ENCODE data around the gene JUP.
"Not testable (repeated sequence)": the region's sequence is repeated elsewhere in the genome, so short reads cannot be mapped to it uniquely, and the experiment has no call there.

Gene JUP

GRCh38 chr17:41777574-41778188 is 8.8 kb downstream of the JUP start:
- DNase-seq, result no peak

DNA sequence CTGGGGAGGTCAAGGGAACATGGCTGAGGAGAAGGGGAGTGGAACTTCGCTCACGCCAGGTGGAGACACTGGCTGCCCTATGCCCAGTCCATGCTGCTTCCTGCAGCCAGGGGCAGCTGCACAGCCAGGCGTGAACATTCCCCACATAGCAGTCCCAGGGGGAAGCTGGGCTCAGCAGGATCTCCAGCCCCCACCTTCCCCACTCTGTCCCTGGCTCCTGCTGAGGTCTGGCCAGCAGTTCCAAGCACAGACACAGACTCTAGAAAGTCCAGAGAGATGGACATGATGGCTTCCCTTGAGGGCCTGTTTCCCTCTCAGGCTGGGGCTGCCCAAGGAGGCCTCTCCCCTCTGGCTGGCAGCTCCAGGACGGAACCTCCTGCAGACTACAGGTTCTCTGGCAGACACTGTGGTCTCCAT is 9.3 kb downstream of the JUP start:
- DNase-seq, result no peak

DNA sequence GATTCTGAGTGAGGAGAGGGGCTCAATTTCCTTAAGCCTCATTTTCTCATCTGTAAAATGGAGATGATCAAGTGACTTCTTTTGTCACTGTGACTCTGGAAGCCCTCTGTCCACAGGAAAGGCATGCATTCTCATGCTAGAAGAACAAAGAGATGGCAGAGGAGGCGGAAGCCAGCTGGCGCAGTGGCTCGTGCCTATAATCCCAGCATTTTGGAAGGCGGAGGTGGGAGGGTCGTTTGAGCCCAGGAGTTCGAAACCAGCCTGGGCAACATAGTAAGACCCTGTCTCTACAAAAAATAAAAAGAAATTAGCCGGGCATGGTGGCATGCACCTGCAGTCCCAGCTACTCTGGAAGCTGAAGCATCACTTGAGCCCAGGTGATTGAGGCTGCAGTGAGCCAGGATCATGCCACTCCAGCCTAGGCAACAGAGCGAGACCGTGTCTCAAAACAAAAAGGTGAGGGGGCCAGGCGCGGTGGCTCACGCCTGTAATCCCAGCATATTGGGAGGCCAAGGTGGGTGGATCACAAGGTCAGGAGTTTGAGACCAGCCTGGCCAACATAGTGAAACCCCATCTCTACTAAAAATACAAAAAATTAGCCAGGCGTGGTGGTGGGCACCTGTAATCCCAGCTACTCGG is 10.1 kb downstream of the JUP start:
- not testable (repeated sequence) for DNase-seq

DNA sequence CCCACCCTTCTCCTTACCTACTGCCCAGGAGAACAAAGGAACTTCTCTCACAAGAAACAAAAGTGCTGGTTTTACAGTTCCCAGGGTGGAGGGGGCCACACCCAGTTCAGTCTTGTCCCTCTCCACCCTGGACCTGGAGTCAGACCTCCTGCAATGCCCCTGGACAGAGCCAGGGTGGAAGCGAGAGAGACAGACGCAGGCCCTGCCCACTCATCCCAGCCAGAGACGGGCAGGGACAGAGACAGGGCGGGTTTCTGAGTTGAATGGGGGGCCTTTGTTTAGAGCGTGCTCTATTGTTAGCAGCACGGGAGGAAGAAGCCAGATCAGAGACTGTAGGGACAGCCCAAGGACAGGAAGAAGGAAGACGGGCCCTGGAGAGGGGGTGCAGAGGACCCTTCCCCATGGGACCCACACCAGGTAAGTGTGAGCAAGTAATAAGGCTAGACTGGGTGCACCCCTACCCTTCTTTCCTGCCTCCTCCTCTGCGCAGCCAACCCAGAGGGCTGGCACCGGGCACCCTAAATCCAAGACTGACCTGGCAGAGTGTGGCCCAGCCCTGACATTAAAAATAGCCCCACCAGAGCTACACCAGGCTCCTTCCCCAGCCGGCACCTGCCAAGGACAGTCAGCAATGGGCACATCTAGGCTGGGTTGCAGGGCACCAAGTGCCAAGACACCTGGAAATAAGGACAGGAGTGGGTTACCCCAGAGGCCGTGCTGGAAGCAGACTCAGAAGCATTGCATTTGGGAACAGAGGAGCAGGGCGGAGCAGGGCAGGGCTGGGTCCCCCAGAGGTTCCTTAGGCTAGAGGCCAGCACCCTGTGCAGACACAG is 10.9 kb downstream of the JUP start:
- DNase-seq, result no peak

DNA sequence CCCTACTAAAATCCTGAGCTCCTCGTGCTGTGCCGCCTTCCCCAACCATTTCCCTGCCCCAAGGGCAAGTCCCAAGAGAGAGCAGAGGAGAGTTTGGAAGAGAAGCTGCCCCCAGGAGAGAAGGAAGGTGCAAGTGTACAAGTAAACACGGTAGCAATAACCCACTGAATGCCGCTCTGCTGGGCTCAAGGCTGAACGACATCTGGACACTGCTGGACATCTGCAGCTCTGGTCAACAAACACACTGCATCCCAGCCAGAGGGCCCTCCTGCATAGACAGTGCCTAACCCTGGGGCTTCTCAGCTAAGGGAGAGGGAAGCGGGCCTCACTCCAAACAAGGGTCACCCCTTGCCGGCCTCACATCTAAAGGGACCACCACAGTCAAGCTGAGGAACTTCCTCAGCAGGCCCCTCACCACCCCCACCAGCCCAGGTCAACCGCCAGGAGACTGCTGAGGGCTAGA is 12.7 kb downstream of the JUP start:
- DNase-seq, result no peak

DNA sequence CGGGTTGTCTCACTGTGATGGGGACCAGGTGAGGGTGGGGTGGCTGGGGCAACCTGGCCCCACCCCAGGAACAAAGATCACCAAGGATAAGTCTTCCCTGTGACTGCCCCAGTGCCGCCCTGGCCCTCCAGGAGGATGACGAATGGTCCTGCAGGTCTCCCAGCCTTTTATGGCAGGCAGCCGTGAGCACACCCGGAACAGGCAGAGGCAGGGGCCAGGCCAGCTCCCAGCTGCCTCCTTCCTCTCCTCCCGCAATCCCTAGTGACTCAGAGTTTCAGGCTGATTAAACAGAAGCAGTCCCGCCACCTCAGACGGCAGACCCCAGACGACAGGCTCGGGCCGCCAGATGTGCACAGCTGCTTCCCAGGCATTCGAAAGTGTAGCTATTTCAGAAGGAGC is 13.3 kb downstream of the JUP start:
- no peak for DNase-seq

GRCh38 chr17:41772586-41773189 is 13.8 kb downstream of the JUP start:
- DNase-seq, result no peak

DNA sequence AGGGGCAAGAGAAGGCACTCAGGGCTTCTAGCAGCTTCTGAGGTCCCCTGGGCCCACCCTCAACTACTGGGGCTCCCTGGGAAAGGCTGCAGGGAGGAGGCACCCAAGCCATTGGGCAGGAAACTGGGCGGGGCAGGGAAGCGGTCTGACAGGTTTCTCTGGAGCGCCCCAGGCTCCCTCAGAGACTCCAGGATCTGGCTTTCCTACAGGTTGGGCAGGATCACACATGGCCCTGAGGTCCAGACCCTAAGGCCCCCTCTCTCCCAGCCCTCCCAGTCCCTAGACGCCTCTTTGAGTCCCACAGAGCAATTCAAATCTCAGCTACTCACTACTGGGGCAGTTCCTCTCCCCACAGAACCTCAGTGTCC is 14.3 kb downstream of the JUP start:
- DNase-seq, result no peak

GRCh38 chr17:41771389-41772206 is 14.9 kb downstream of the JUP start:
- no peak for DNase-seq

DNA sequence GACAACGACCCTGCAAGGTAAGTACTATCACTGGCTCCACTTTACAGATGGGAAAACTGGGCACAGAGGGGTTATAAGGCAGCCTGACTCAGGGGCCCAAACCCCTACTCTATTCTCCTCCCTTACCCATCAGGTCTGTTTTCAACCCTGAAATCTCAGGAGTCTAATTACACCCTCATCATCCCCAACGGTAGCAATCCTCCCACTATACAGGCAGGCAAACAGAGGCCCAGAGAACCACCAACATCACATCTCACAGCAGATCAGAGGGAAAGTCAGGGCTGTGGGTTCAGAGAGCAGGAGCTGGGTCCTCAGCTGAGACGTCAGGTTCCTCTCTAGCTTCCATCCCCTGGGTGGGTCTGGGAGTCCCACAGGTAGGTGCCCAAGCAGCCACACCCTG is 16.5 kb downstream of the JUP start:
- DNase-seq, result no peak

GRCh38 chr17:41769346-41769862 is 17.1 kb downstream of the JUP start:
- DNase-seq, result no peak

DNA sequence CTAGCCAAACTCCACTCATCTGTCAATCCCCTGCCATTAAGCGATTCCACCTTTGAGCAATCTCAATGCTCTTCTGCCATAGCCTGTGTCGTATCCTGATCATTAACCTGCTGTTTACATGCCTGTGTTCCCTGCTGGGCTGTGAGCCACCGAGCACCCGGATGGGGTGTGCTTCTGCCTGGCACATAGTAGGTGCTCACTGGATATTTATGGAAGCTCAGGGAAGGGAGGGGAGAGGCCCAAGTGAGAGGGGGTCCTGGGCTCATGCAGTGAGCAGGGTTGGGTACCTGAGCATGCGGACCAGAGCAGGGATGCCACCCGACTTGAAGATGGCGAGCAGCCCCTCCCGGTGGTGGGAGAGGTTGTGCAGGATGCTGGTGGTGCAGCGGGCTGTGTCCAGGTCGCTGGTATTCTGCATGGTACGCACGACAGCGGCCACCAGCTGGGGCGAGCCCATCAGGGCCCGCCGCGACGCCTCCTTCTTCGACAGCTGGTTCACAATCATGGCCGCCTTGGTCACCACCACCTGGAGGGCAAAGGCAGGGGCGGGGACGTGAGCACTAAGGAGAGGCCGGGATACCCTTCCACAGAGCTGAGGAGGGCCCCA is 17.7 kb downstream of the JUP start:
- no peak for DNase-seq

GRCh38 chr17:41767324-41768042 is 19.0 kb downstream of the JUP start:
- DNase-seq, result no peak

- DNase-seq, result no peak
Observed at GRCh38 chr17:41766135-41766534, 20.4 kb downstream of the JUP start.

- no peak for DNase-seq
Observed at GRCh38 chr17:41763327-41763726, 23.2 kb downstream of the JUP start.

DNA sequence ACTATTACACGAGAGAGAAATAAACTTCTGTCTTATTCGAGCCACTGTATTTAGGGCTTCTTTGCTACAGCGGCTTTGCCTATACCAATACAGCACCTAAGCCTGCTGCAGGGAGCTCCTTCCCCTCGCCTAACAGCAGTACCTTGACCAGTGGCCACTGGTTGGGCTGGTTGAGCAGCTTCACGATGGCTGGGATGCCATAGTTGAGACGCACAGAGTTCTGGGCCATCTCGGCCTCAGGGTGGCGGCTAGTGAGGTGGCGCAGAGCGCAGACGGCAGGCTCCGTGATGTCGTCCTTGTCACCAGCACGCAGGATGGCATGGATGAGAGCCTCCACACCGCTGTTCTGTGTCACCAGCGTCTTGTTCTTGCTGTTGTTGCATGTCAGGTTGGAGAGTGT is 23.7 kb downstream of the JUP start:
- DNase-seq, result no peak

DNA sequence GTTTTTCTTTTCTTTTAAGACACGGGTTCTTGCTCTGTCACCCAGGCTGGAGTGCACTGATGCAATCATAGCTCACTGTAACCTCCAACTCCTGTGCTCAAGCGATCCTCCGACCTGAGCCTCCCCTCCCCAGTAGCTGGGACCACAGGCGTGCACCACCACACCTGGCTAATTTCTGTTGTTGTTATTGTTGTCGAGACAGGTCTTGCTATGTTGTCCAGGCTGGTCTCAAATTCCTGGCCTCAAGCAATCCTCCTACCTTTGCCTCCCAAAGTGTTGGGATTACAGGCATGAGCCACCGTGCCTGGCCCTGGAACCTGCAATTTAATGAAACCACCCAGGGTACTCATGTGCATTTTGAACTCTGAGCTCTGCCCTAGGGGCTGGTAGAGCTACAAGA is 24.1 kb downstream of the JUP start:
- DNase-seq, result no peak

DNA sequence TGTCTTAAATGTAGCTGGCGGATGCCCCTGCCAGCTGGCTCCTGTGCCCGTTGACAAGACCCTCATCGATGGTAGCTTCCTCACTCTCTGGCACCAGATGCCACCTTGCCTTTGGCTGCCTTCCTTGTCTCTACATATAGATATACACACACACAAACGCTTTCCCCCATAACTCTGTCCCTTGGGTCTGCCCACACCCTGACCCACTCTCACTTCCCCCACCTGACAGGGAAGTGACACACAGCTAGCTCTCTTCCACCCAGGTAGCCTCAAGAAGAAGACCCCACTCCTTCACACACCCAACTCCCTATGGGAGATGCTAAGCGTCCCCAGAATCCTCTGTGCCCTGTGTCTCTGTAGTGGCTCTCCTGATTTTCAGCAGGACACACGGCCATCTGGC is 25.6 kb downstream of the JUP start:
- no peak for DNase-seq

GRCh38 chr17:41758601-41759000 is 27.9 kb downstream of the JUP start:
- no peak for DNase-seq

DNA sequence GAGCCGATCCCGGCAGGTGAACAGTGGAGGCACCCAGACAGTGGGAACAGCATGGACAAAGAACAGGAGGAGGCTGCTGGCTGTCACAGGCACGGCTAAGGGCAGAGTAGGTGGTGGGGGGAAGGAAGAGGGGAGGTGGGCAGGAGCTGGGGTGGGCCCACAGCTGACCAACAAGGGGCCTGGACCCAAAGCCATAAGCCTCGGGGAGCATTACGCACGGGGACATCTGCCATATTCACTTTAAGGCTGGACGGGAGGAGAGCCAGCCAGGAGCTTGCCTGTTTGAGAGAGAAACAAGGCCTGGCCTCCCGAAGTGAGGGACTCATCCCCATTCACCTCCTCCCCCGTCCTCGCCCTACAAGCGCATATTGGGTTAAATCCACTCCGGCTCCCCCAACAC is 32.4 kb downstream of the JUP start:
- DNase-seq, result no peak

GRCh38 chr17:41751288-41751687 is 35.2 kb downstream of the JUP start:
- no peak for DNase-seq
